Neural progenitor cell (in vitro differentiated cells): ENCODE data around the gene EIF5AL1.

Experiments used
- CTCF ChIP-seq: fragments of 200-600 bp; sonication (generic); IDR thresholded peaks from 2 replicates; pipeline ENCODE4 v1.5.1; 2017; ENCODE audit warnings: antibody characterized with exemption, mild to moderate bottlenecking
- EZH2 ChIP-seq: fragments of 200-600 bp; sonication (generic); IDR thresholded peaks from 2 replicates; pipeline ENCODE4 v1.6.1; 2017; ENCODE audit warnings: antibody characterized with exemption, mild to moderate bottlenecking, moderate library complexity
- EZH2phosphoT487 ChIP-seq: fragments of 200-600 bp; sonication (generic); IDR thresholded peaks from 2 replicates; pipeline ENCODE4 v1.6.1; 2017; ENCODE audit warnings: antibody characterized with exemption

- no peak for TF ChIP-seq CTCF
- TF ChIP-seq EZH2phosphoT487: no peak
- no peak for TF ChIP-seq EZH2
These were observed 35.6 kb downstream of the EIF5AL1 start for GRCh38 chr10:79547973-79548372.
